ENCODE results near the gene SCNN1G.

DNA sequence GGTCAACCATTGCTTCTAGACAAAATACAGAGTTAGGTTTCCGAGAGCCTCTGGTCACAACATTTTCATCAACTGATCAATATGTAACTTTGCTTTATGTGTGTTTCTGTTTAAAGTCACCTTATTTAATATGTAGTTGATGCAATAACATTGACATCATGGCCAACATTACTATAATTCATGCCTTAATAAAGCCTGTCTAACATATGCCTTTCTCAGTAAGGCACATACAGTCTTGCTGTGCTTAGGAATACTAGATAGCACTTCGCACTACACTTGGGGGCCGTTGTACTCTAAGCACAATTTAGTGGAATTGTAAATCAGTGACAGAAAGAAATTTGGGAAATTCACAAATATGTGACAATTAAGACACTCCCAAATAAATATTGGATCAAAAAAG lies 9.6 kb upstream of the SCNN1G start:
- TF ChIP-seq, protein P1, sequence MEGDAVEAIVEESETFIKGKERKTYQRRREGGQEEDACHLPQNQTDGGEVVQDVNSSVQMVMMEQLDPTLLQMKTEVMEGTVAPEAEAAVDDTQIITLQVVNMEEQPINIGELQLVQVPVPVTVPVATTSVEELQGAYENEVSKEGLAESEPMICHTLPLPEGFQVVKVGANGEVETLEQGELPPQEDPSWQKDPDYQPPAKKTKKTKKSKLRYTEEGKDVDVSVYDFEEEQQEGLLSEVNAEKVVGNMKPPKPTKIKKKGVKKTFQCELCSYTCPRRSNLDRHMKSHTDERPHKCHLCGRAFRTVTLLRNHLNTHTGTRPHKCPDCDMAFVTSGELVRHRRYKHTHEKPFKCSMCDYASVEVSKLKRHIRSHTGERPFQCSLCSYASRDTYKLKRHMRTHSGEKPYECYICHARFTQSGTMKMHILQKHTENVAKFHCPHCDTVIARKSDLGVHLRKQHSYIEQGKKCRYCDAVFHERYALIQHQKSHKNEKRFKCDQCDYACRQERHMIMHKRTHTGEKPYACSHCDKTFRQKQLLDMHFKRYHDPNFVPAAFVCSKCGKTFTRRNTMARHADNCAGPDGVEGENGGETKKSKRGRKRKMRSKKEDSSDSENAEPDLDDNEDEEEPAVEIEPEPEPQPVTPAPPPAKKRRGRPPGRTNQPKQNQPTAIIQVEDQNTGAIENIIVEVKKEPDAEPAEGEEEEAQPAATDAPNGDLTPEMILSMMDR (IDR thresholded peaks at IDR 0.05) = no peak
- TF ChIP-seq EZH2 (IDR thresholded peaks at IDR 0.05) = no peak

Data from neural progenitor cell (in vitro differentiated cells).